Ovary (tissue), 9 donors: Measurements from ENCODE around the gene DNASE1L3. TPM values are rescaled to one million over a fixed set of nuclear protein-coding genes. Genes with fewer than 3 reads are reported as not detected.
A peak's percentile ranks its signal among the peaks of the same experiment; 100 is the strongest.

Source experiments
- DNase-seq, 5 donors: peaks; one replicate each; pipeline ENCODE4 v3.0.0-alpha.2; 2019 to 2020
- H3K27ac ChIP-seq, 2 donors: fragments of 200-600 bp; one replicate each; pipeline versions ENCODE4 v1.5.1 to v1.8.0; 2019 to 2022
- H3K27me3 ChIP-seq: fragments of 200-600 bp; one replicate; pipeline ENCODE4 v1.8.0; 2022
- H3K36me3 ChIP-seq: fragments of 200-600 bp; sonication (generic); one replicate; pipeline ENCODE4 v1.5.1; 2019
- H3K4me1 ChIP-seq: one replicate; pipeline ENCODE4 v1.8.1; 2013; ENCODE audit warnings: mild to moderate bottlenecking, moderate library complexity; ENCODE audit not compliant: insufficient read depth
- H3K4me3 ChIP-seq: fragments of 200-600 bp; sonication (generic); one replicate; pipeline ENCODE4 v1.5.1; 2017
- H3K9me3 ChIP-seq, 2 donors: fragments of 200-600 bp in 1 of 2; sonication (generic) in 1 of 2; one replicate each; pipeline versions ENCODE4 v1.5.1 to v1.8.1; 2013 to 2019; ENCODE audit warnings: mild to moderate bottlenecking in 1 of 2, moderate library complexity in 1 of 2
- CTCF ChIP-seq, 3 donors: fragments of 450-650 bp in 2 of 3; fragments of 200-600 bp in 1 of 3; IDR thresholded peaks; one replicate each; pipeline versions ENCODE4 v1.5.1 to v1.8.0; 2016 to 2022; ENCODE audit warnings: antibody characterized with exemption in 3 of 3, mild to moderate bottlenecking in 1 of 3
- EP300 ChIP-seq: sonication (generic); formaldehyde crosslinking; IDR thresholded peaks from one replicate; pipeline ENCODE4 v1.6.1; 2017; ENCODE audit warnings: antibody characterized with exemption
- POLR2A ChIP-seq: fragments of 450-650 bp; IDR thresholded peaks from one replicate; pipeline ENCODE4 v1.6.1; 2017; ENCODE audit warnings: antibody characterized with exemption, mild to moderate bottlenecking, moderate library complexity
- WGBS, 3 donors: extraction: QIAGEN DNeasy Blood & Tissue Kit in 1 of 3; methylation state at CpG; one replicate each; pipeline versions ENCODE4 v1.1.5 to v1.1.7; 2013 to 2017; 5-methylcytosine and 5-hydroxymethylcytosine counted together
- intact Hi-C, 4 donors: fragments of 100-400 bp; cut with DNase I; formaldehyde crosslinking; loops; one replicate each; pipeline versions ENCODE4 v1.11.0 to v1.15.1; 2022 to 2023
- polyA plus RNA-seq, 2 donors: library from polyadenylated mRNA; stranded (reverse); fragments of 200-250 nt in 1 of 2; fragments of 350-450 nt in 1 of 2; fragmentation: Illumina TruSeq in 1 of 2; extraction: RNeasy Lipid Tissue Mini Kit (QIAGEN cat#74804) in 1 of 2; gene quantifications; one replicate each; pipeline ENCODE4 v1.2.3, GENCODE V29; 2013 to 2014
- total RNA-seq, 7 donors: library from RNA; depleted of rRNA in 2 of 7; stranded (reverse); fragments of >200 nt in 2 of 7; fragmentation: NEBNext Ultra II Directional in 3 of 7; extraction: Animal tissue kit (Norgen Biotek cat#: 25700) in 3 of 7; gene quantifications; one replicate each; pipeline versions ENCODE4 v1.1.0 to v1.2.4, GENCODE V29; 2016 to 2023
- donor health status: DM: no; HTN: no; CAD: no; lungs with moderate emphysema.
- donor health status: DM: no; HTN: no; CAD: no.
- donor health status: Bipolar disorder and iron deficiency.
- donor health status: DM: yes; HTN: yes; CAD: no.
- donor health status: DM: no; HTN: no; CAD: no.
- donor health status: DM: yes; HTN: yes; CAD: no.

Gene DNASE1L3
- total and polyA plus RNA-seq, 9 donors = 0.48 to 10.3 (median 0.65) TPM; not detected in 2

GRCh38 chr3:58256061-58256460 lies 45.3 kb upstream of the DNASE1L3 start:
- Histone ChIP-seq H3K9me3 (no peaks in the 10 kb centered on the region), H3K27ac (no peak overlapping the region), H3K36me3 (no peaks in the 10 kb centered on the region), H3K4me1 (no peaks in the 10 kb centered on the region), H3K27me3 (no peaks in the 10 kb centered on the region), H3K4me3 (no peak overlapping the region)
- TF ChIP-seq EP300 (no peak), CTCF (IDR thresholded peaks at IDR 0.05) (no peak), POLR2A (no peak)
- 89 to 93% (median 92%) methylated on average over 1 of the region's 1 CpG for WGBS, 3 donors
- intact Hi-C loops = no loop called here
- DNase-seq = no peak

- H3K4me1 ChIP-seq = peaks cover 2% of the 10 kb centered on the region
- no peak for DNase-seq
- TF ChIP-seq POLR2A (no peak), EP300 (no peak), CTCF (IDR thresholded peaks at IDR 0.05) (no peak)
- H3K4me3 ChIP-seq = no peak overlapping the region
- 91 to 95% (median 94%) methylated on average over 4 of the region's 4 CpGs for WGBS, 3 donors
- H3K36me3 ChIP-seq = no peaks in the 10 kb centered on the region
- H3K27ac ChIP-seq = no peak overlapping the region
- intact Hi-C loops = no loop called here
- no peaks in the 10 kb centered on the region for H3K9me3 ChIP-seq
- no peaks in the 10 kb centered on the region for H3K27me3 ChIP-seq
These were observed 43.4 kb upstream of the DNASE1L3 start for GRCh38 chr3:58254144-58254543.

- TF ChIP-seq CTCF (IDR thresholded peaks at IDR 0.05) (no peak), EP300 (no peak), POLR2A (no peak)
- 76 to 86% (median 79%) methylated on average over 3 of the region's 3 CpGs for WGBS, 3 donors
- H3K4me3 ChIP-seq = no peak overlapping the region
- no peaks in the 10 kb centered on the region for H3K9me3 ChIP-seq
- H3K36me3 ChIP-seq = no peaks in the 10 kb centered on the region
- H3K27ac ChIP-seq = no peak overlapping the region
- no peak for DNase-seq
- H3K4me1 ChIP-seq = peaks cover 2% of the 10 kb centered on the region
- intact Hi-C loops = no loop called here
- no peaks in the 10 kb centered on the region for H3K27me3 ChIP-seq
These were observed 40.9 kb upstream of the DNASE1L3 start for GRCh38 chr3:58251631-58252035.

- TF ChIP-seq CTCF (IDR thresholded peaks at IDR 0.05) (no peak), EP300 (no peak), POLR2A (no peak)
- 49 to 50% (median 49%) methylated on average over 8 of the region's 8 CpGs for WGBS, 3 donors
- intact Hi-C loops = no loop called here
- DNase-seq = peak in 2 of 5 donors; percentile 21 to 57
- Histone ChIP-seq H3K27me3 (no peaks in the 10 kb centered on the region), H3K9me3 (no peaks in the 10 kb centered on the region), H3K36me3 (no peaks in the 10 kb centered on the region), H3K4me1 (peaks cover 2% of the 10 kb centered on the region), H3K27ac (no peak overlapping the region), H3K4me3 (no peak overlapping the region)
These were observed 39.4 kb upstream of the DNASE1L3 start for GRCh38 chr3:58250093-58250707.
